Measurements from ENCODE around the gene TES.

DNA sequence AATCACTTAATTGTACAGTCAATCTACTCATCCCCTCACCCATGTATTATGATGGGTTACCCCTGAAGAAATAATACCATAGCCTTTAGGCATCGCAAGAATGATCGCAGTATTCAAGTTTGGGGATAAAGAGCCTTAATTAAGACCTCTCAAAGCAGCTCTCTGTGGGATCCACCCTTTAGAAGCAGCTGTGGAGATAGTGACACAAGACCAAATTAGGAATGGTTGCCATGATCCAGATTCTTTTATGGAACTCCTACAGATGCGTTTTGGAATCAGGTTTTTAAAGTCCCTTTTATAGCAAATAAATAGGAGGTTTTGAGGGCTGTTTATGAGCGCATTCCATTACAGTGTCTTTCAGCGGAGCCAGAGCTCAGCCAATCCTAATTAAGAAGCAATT is 12.2 kb downstream of the TES start:
- TF ChIP-seq CTCF (conservative IDR thresholded peaks at IDR 0.05; ENCODE audit: low read depth, low read length), result no peak
- no peak for TF ChIP-seq EZH2phosphoT487 (IDR thresholded peaks at IDR 0.05; ENCODE audit: borderline replicate concordance, low read length)
- TF ChIP-seq EZH2 (IDR thresholded peaks at IDR 0.05; ENCODE audit: low read length, unreplicated experiment), result no peak
